Astrocyte (in vitro differentiated cells and primary cell): ENCODE data around the gene DNAJC9.

Source experiments
- EZH2 ChIP-seq: IDR thresholded peaks from 2 replicates; pipeline ENCODE4 v1.6.1; 2012; ENCODE audit warnings: mild to moderate bottlenecking, low read length, inconsistent platforms; ENCODE audit not compliant: insufficient read depth
- TF ChIP-seq, protein P1 (sequence below): IDR thresholded peaks from 2 replicates; pipeline ENCODE4 v1.5.1; 2011; ENCODE audit warnings: low read depth, mild to moderate bottlenecking, inconsistent platforms, low read length, moderate library complexity; ENCODE audit not compliant: insufficient read depth

GRCh38 chr10:73229567-73229966 is 17.5 kb downstream of the DNAJC9 start:
- TF ChIP-seq, protein P1, sequence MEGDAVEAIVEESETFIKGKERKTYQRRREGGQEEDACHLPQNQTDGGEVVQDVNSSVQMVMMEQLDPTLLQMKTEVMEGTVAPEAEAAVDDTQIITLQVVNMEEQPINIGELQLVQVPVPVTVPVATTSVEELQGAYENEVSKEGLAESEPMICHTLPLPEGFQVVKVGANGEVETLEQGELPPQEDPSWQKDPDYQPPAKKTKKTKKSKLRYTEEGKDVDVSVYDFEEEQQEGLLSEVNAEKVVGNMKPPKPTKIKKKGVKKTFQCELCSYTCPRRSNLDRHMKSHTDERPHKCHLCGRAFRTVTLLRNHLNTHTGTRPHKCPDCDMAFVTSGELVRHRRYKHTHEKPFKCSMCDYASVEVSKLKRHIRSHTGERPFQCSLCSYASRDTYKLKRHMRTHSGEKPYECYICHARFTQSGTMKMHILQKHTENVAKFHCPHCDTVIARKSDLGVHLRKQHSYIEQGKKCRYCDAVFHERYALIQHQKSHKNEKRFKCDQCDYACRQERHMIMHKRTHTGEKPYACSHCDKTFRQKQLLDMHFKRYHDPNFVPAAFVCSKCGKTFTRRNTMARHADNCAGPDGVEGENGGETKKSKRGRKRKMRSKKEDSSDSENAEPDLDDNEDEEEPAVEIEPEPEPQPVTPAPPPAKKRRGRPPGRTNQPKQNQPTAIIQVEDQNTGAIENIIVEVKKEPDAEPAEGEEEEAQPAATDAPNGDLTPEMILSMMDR, result no peak
- no peak for TF ChIP-seq EZH2
